Transverse colon (tissue), 4 donors: Measurements from ENCODE around the gene TOMM40.

ENCODE experiments used
- CTCF ChIP-seq, 5 experiments: fragments of 200-600 bp in 3 of 5; fragments of 450-650 bp in 2 of 5; sonication (generic) in 3 of 5; IDR thresholded peaks; 1 replicate in 2 of 5; 2 replicates in 3 of 5; pipeline ENCODE4 v1.5.1; 2016 to 2017; ENCODE audit warnings: antibody characterized with exemption in 5 of 5, inconsistent platforms in 3 of 5, mild to moderate bottlenecking in 2 of 5, moderate library complexity in 1 of 5
- EP300 ChIP-seq: sonication (generic); formaldehyde crosslinking; IDR thresholded peaks from one replicate; pipeline ENCODE4 v1.6.1; 2017; ENCODE audit warnings: antibody characterized with exemption, low read depth
- POLR2A ChIP-seq: fragments of 450-650 bp; IDR thresholded peaks from one replicate; pipeline ENCODE4 v1.6.1; 2016; ENCODE audit warnings: antibody characterized with exemption, mild to moderate bottlenecking, moderate library complexity
- POLR2AphosphoS5 ChIP-seq, 3 donors: sonication (generic); formaldehyde crosslinking; IDR thresholded peaks; one replicate each; pipeline ENCODE4 v1.6.1; 2016; ENCODE audit warnings: antibody characterized with exemption in 3 of 3

DNA sequence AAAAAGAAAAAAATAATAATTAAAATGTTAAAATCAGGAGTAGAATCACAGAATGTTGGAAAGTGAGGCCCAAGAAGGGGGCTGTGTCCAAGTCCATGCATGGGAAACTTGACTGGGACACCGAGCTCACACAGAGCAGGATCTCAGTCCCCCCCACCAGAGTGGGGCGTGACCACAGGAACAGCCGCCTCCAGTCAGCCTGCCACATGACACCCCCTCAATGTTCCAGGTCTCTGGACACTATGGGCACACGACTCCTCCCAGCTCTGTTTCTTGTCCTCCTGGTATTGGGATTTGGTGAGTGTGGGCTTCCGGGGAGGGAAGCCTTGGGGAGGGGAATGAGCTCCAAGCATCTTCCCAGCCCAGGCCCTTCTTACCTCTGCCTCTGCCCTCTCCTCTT lies 57.2 kb downstream of the TOMM40 start:
- TF ChIP-seq POLR2A (no peak), CTCF (IDR thresholded peaks at IDR 0.05) (no peak), POLR2AphosphoS5 (IDR thresholded peaks at IDR 0.05) (no peak), EP300 (no peak)
